GM10266 (cell line): ENCODE results near the gene ATF5.
"Not testable (repeated sequence)": the region's sequence is repeated elsewhere in the genome, so short reads cannot be mapped to it uniquely, and the experiment has no call there.

ENCODE experiments used
- DNase-seq: peaks from one replicate; pipeline ENCODE4 v3.0.0; 2012; ENCODE audit errors: extremely low spot score
- CTCF ChIP-seq: IDR thresholded peaks from 2 replicates; pipeline ENCODE4 v1.5.1; 2012; ENCODE audit warnings: mild to moderate bottlenecking, low read depth; ENCODE audit not compliant: control insufficient read depth, insufficient read depth; ENCODE audit errors: missing control alignments

ATF5 gene

GRCh38 chr19:49918089-49918488, 10.9 kb upstream of the ATF5 start:
- no peak for TF ChIP-seq CTCF
- no peak for DNase-seq

- DNase-seq, result no peak
- TF ChIP-seq CTCF, result no peak
Observed at GRCh38 chr19:49920624-49921363, 8.2 kb upstream of the ATF5 start.

- TF ChIP-seq CTCF, result no peak
- DNase-seq, result no peak
Observed at GRCh38 chr19:49921871-49922795, 6.9 kb upstream of the ATF5 start.

GRCh38 chr19:49923055-49924003, 5.7 kb upstream of the ATF5 start:
- TF ChIP-seq CTCF, result no peak

GRCh38 chr19:49924004-49924880, 4.8 kb upstream of the ATF5 start:
- no peak for DNase-seq
- TF ChIP-seq CTCF, result no peak

More at GRCh38 chr19:49923055-49924003, 5.7 kb upstream of the ATF5 start:
- no peak for DNase-seq

GRCh38 chr19:49924881-49925210, 4.2 kb upstream of the ATF5 start:
- DNase-seq, result not testable (repeated sequence)

GRCh38 chr19:49925486-49925885, 3.5 kb upstream of the ATF5 start:
- no peak for DNase-seq
- no peak for TF ChIP-seq CTCF
